CD14-positive monocyte (primary cell): ENCODE measurements around the gene ITGA7. TPM values are rescaled to one million over a fixed set of nuclear protein-coding genes. Genes with fewer than 3 reads are reported as not detected.

Source experiments
- DNase-seq, 3 donors: peaks; one replicate each; pipeline ENCODE4 v3.0.0-alpha.2; 2011 to 2022
- H2AFZ ChIP-seq: 2 replicates; pipeline ENCODE4 v1.6.0; 2012; ENCODE audit warnings: mild to moderate bottlenecking, low read depth, low read length, inconsistent platforms; ENCODE audit not compliant: insufficient read depth, poor library complexity, severe bottlenecking
- H3K27ac ChIP-seq, 2 donors: 1 replicate in 1 of 2; 2 replicates in 1 of 2; pipeline ENCODE4 v1.5.1; 2012 to 2013; ENCODE audit warnings: low read length in 2 of 2, control low read depth in 1 of 2, inconsistent platforms in 1 of 2, low read depth in 1 of 2, mild to moderate bottlenecking in 1 of 2
- H3K27me3 ChIP-seq, 2 donors: one replicate each; pipeline versions ENCODE4 v1.6.0 to v1.6.1; 2011 to 2013; ENCODE audit warnings: low read length in 2 of 2; ENCODE audit not compliant: control insufficient read depth in 2 of 2, insufficient read depth in 2 of 2
- H3K36me3 ChIP-seq, 2 donors: replicated peaks in 1 of 2; 1 replicate in 1 of 2; 2 replicates in 1 of 2; pipeline versions ENCODE4 v1.5.1 to v1.6.1; 2012 to 2013; ENCODE audit warnings: low read length in 2 of 2, control low read depth in 1 of 2, inconsistent platforms in 1 of 2, mild to moderate bottlenecking in 1 of 2; ENCODE audit not compliant: insufficient read depth in 2 of 2, control insufficient read depth in 1 of 2
- H3K4me1 ChIP-seq, 2 donors: 1 replicate in 1 of 2; 2 replicates in 1 of 2; pipeline versions ENCODE4 v1.5.1 to v1.6.1; 2012 to 2013; ENCODE audit warnings: low read length in 2 of 2, control low read depth in 1 of 2, inconsistent platforms in 1 of 2, mild to moderate bottlenecking in 1 of 2, moderate library complexity in 1 of 2; ENCODE audit not compliant: insufficient read depth in 2 of 2, control insufficient read depth in 1 of 2
- H3K4me2 ChIP-seq: replicated peaks from 2 replicates; pipeline ENCODE3; 2012; ENCODE audit warnings: low read length, moderate library complexity, mild to moderate bottlenecking; ENCODE audit not compliant: poor library complexity, severe bottlenecking; ENCODE audit errors: extremely low read depth
- H3K4me3 ChIP-seq, 3 experiments: fragments of 200-600 bp in 1 of 3; sonication (generic) in 1 of 3; replicated peaks in 1 of 3; 1 replicate in 2 of 3; 2 replicates in 1 of 3; pipeline ENCODE4 v1.5.1; 2011 to 2013; ENCODE audit warnings: low read length in 3 of 3, mild to moderate bottlenecking in 3 of 3, control low read depth in 2 of 3, low read depth in 2 of 3, inconsistent platforms in 1 of 3, moderate library complexity in 1 of 3
- H3K79me2 ChIP-seq: 2 replicates; pipeline ENCODE4 v1.6.0; 2012; ENCODE audit warnings: mild to moderate bottlenecking, control low read depth, inconsistent platforms, low read length, moderate library complexity; ENCODE audit not compliant: insufficient read depth
- H3K9ac ChIP-seq: 2 replicates; pipeline ENCODE4 v1.6.0; 2017; ENCODE audit warnings: low read length, mild to moderate bottlenecking; ENCODE audit not compliant: insufficient read depth, poor library complexity, severe bottlenecking
- H3K9me3 ChIP-seq, 2 donors: replicated peaks in 1 of 2; 1 replicate in 1 of 2; 2 replicates in 1 of 2; pipeline versions ENCODE4 v1.5.1 to v1.6.1; 2012 to 2013; ENCODE audit warnings: low read length in 2 of 2, control low read depth in 1 of 2; ENCODE audit not compliant: control insufficient read depth in 1 of 2, insufficient read depth in 1 of 2
- H4K20me1 ChIP-seq: 2 replicates; pipeline ENCODE4 v1.6.0; 2012; ENCODE audit warnings: mild to moderate bottlenecking, low read length, control low read depth, moderate library complexity; ENCODE audit not compliant: insufficient read depth
- H3K27ac Mint-ChIP-seq, 7 donors: one replicate each; pipeline ENCODE4 v1.8.0; 2020; ENCODE audit warnings: mild to moderate bottlenecking in 7 of 7, mixed read lengths in 7 of 7, moderate library complexity in 6 of 7, inconsistent platforms in 2 of 7
- H3K27me3 Mint-ChIP-seq, 3 donors: one replicate each; pipeline ENCODE4 v1.8.0; 2021 to 2022; ENCODE audit warnings: low read depth in 3 of 3, mild to moderate bottlenecking in 3 of 3, mixed read lengths in 3 of 3, moderate library complexity in 3 of 3, inconsistent platforms in 1 of 3
- H3K36me3 Mint-ChIP-seq, 2 donors: one replicate each; pipeline ENCODE4 v1.8.0; 2020; ENCODE audit warnings: mixed read lengths in 2 of 2, inconsistent platforms in 1 of 2, mild to moderate bottlenecking in 1 of 2
- H3K4me1 Mint-ChIP-seq: one replicate; pipeline ENCODE4 v1.8.0; 2020; ENCODE audit warnings: mild to moderate bottlenecking, mixed read lengths
- H3K4me3 Mint-ChIP-seq, 2 donors: one replicate each; pipeline ENCODE4 v1.8.0; 2020; ENCODE audit warnings: mild to moderate bottlenecking in 2 of 2, mixed read lengths in 2 of 2, moderate library complexity in 1 of 2
- H3K9me3 Mint-ChIP-seq, 7 donors: one replicate each; pipeline ENCODE4 v1.8.0; 2020 to 2022; ENCODE audit warnings: mixed read lengths in 7 of 7, mild to moderate bottlenecking in 6 of 7, moderate library complexity in 6 of 7, inconsistent platforms in 2 of 7
- CTCF ChIP-seq: fragments of 200-600 bp; IDR thresholded peaks from one replicate; pipeline ENCODE4 v1.8.0; 2022; ENCODE audit warnings: antibody characterized with exemption, mild to moderate bottlenecking
- WGBS: methylation state at CpG from one replicate; pipeline ENCODE4 v1.1.5; 2013; ENCODE audit warnings: missing lambda C conversion rate; ENCODE audit not compliant: insufficient coverage; 5-methylcytosine and 5-hydroxymethylcytosine counted together
- intact Hi-C, 2 donors: fragments of 100-400 bp; cut with micrococcal nuclease; formaldehyde crosslinking; loops; one replicate each; pipeline versions ENCODE4 v1.15.0 to v1.15.1; 2023
- polyA plus RNA-seq, 3 donors: library from polyadenylated mRNA; depleted of rRNA in 1 of 3; unstranded in 2 of 3; stranded (reverse) in 1 of 3; fragments of 300-500 nt in 2 of 3; fragments of >200 nt in 1 of 3; fragmentation: Illumina TruSeq in 2 of 3; gene quantifications; 1 replicate in 2 of 3; 2 replicates in 1 of 3; pipeline ENCODE4 v1.2.3, GENCODE V29; 2012 to 2021

Gene ITGA7
- polyA plus RNA-seq, 3 donors: 0.23 to 3.3 (median 0.55) TPM

- TF ChIP-seq CTCF: peak; percentile 83
- Histone ChIP-seq H3K79me2 (no peaks in the 10 kb centered on the region), H3K4me2 (no peak overlapping the region), H3K36me3 (no peaks in the 10 kb centered on the region), H3K27me3 (peaks cover 2 to 4% of the 10 kb centered on the region in 2 donors), H2AFZ (peak overlapping the region; percentile 91), H3K9ac (no peak overlapping the region), H3K9me3 (no peaks in the 10 kb centered on the region), H4K20me1 (no peaks in the 10 kb centered on the region), H3K4me3 (no peak overlapping the region), H3K4me1 (peaks cover 11 to 18% of the 10 kb centered on the region in 2 donors), H3K27ac (no peak overlapping the region)
- Mint-ChIP-seq H3K4me3 (peak overlapping the region in 1 of 2 donors; percentile 9), H3K9me3 (no peaks in the 10 kb centered on the region), H3K36me3 (peaks cover 0 to 3% of the 10 kb centered on the region in 2 donors), H3K4me1 (peaks cover 22% of the 10 kb centered on the region), H3K27ac (peak overlapping the region in 4 of 7 donors; percentile 2 to 73 (median 16)), H3K27me3 (peaks cover 10 to 18% (median 14%) of the 10 kb centered on the region in 3 donors)
- WGBS: 61% methylated on average over 6 of the region's 6 CpGs
- DNase-seq: peak; percentile 51 to 65 (median 59)
- intact Hi-C loops: loop anchor here in 1 of 2 donors (5.0 kb wide), 1 partner anchor 190 kb away; the partner anchor contains the start of gene PYM1
Observed at GRCh38 chr12:55736780-55737580, 29.3 kb upstream of the ITGA7 start.

- intact Hi-C loops: loop anchor here in 1 of 2 donors (5.0 kb wide), 1 partner anchor 191 kb away; the partner anchor contains the start of gene PYM1
- no peak for DNase-seq
- Histone ChIP-seq H3K27ac (no peak overlapping the region), H4K20me1 (no peaks in the 10 kb centered on the region), H3K27me3 (no peaks in the 10 kb centered on the region), H3K4me3 (no peak overlapping the region), H3K79me2 (no peaks in the 10 kb centered on the region), H3K36me3 (no peaks in the 10 kb centered on the region), H3K4me2 (no peak overlapping the region), H3K9me3 (no peaks in the 10 kb centered on the region), H3K4me1 (peaks cover 11 to 18% of the 10 kb centered on the region in 2 donors), H2AFZ (no peak overlapping the region), H3K9ac (no peak overlapping the region)
- peaks cover 0 to 3% of the 10 kb centered on the region in 2 donors for H3K36me3 Mint-ChIP-seq
- WGBS: 84% methylated on average over 3 of the region's 3 CpGs
- peaks cover 2 to 10% (median 10%) of the 10 kb centered on the region in 3 donors for H3K27me3 Mint-ChIP-seq
- no peaks in the 10 kb centered on the region for H3K9me3 Mint-ChIP-seq
- H3K27ac Mint-ChIP-seq: peak overlapping the region in 2 of 7 donors; percentile 5 to 70
- peaks cover 19% of the 10 kb centered on the region for H3K4me1 Mint-ChIP-seq
- H3K4me3 Mint-ChIP-seq: no peak overlapping the region
- no peak for TF ChIP-seq CTCF
Observed at GRCh38 chr12:55736076-55736475, 28.4 kb upstream of the ITGA7 start.
